Neural progenitor cell (in vitro differentiated cells): ENCODE data around the gene SPAG16. TPM values are rescaled to one million over a fixed set of nuclear protein-coding genes. Genes with fewer than 3 reads are reported as not detected.

Experiments used
- DNase-seq: peaks from one replicate; pipeline ENCODE4 v3.0.0-alpha.2; 2016; ENCODE audit warnings: low spot score
- H2AFZ ChIP-seq: fragments of 200-600 bp; sonication (generic); replicated peaks from 2 replicates; pipeline ENCODE4 v1.6.1; 2016; ENCODE audit warnings: antibody characterized with exemption
- H3F3A ChIP-seq: fragments of 200-600 bp; sonication (generic); 2 replicates; pipeline ENCODE4 v1.6.1; 2016; ENCODE audit warnings: antibody characterized with exemption, low read depth
- H3K27ac ChIP-seq: fragments of 200-600 bp; sonication (generic); 2 replicates; pipeline ENCODE4 v1.5.1; 2016; ENCODE audit warnings: mild to moderate bottlenecking
- H3K27me3 ChIP-seq: fragments of 200-600 bp; sonication (generic); 2 replicates; pipeline ENCODE4 v1.6.1; 2016; ENCODE audit warnings: mild to moderate bottlenecking, moderate library complexity
- H3K36me3 ChIP-seq: fragments of 200-600 bp; sonication (generic); 2 replicates; pipeline ENCODE4 v1.5.1; 2016
- H3K4me1 ChIP-seq: fragments of 200-600 bp; sonication (generic); 2 replicates; pipeline ENCODE4 v1.6.1; 2016; ENCODE audit warnings: mixed run types
- H3K4me2 ChIP-seq: fragments of 200-600 bp; sonication (generic); 2 replicates; pipeline ENCODE4 v1.6.1; 2016
- H3K4me3 ChIP-seq: fragments of 200-600 bp; sonication (generic); 2 replicates; pipeline ENCODE4 v1.5.1; 2016
- H3K79me2 ChIP-seq: fragments of 200-600 bp; sonication (generic); 2 replicates; pipeline ENCODE4 v1.6.1; 2016; ENCODE audit warnings: low read depth
- H3K9ac ChIP-seq: fragments of 200-600 bp; sonication (generic); 2 replicates; pipeline ENCODE4 v1.6.1; 2016
- H3K9me3 ChIP-seq: fragments of 200-600 bp; sonication (generic); 2 replicates; pipeline ENCODE4 v1.5.1; 2016; ENCODE audit warnings: low read depth
- H4K20me1 ChIP-seq: fragments of 200-600 bp; sonication (generic); 2 replicates; pipeline ENCODE4 v1.6.1; 2016; ENCODE audit warnings: low read depth
- H3K27ac Mint-ChIP-seq: 3 replicates; pipeline ENCODE4 v1.8.0; 2021; ENCODE audit warnings: mixed read lengths
- H3K27me3 Mint-ChIP-seq: 2 replicates; pipeline ENCODE4 v1.8.0; 2022; ENCODE audit warnings: low read depth, mild to moderate bottlenecking, inconsistent platforms, moderate library complexity, mixed read lengths; ENCODE audit not compliant: insufficient read depth
- H3K36me3 Mint-ChIP-seq: 3 replicates; pipeline ENCODE4 v1.8.0; 2021; ENCODE audit warnings: mixed read lengths
- H3K4me1 Mint-ChIP-seq: 3 replicates; pipeline ENCODE4 v1.8.0; 2021; ENCODE audit warnings: mixed read lengths
- H3K4me3 Mint-ChIP-seq: 3 replicates; pipeline ENCODE4 v1.8.0; 2021; ENCODE audit warnings: mild to moderate bottlenecking, moderate library complexity, mixed read lengths
- H3K9me3 Mint-ChIP-seq: 3 replicates; pipeline ENCODE4 v1.8.0; 2020; ENCODE audit warnings: mixed read lengths
- CTCF ChIP-seq: fragments of 200-600 bp; sonication (generic); IDR thresholded peaks from 2 replicates; pipeline ENCODE4 v1.5.1; 2017; ENCODE audit warnings: antibody characterized with exemption, mild to moderate bottlenecking
- EZH2 ChIP-seq: fragments of 200-600 bp; sonication (generic); IDR thresholded peaks from 2 replicates; pipeline ENCODE4 v1.6.1; 2017; ENCODE audit warnings: antibody characterized with exemption, mild to moderate bottlenecking, moderate library complexity
- EZH2phosphoT487 ChIP-seq: fragments of 200-600 bp; sonication (generic); IDR thresholded peaks from 2 replicates; pipeline ENCODE4 v1.6.1; 2017; ENCODE audit warnings: antibody characterized with exemption
- total RNA-seq: library from RNA; depleted of rRNA; stranded (reverse); fragments of >200 nt; gene quantifications from 2 replicates; pipeline ENCODE4 v1.2.3, GENCODE V29; 2015; ENCODE audit warnings: low replicate concordance

SPAG16 gene
- total RNA-seq, 1 donor from 2014 or later: 70.3 TPM

GRCh38 chr2:213281156-213281555, 3.1 kb upstream of the SPAG16 start:
- no peak overlapping the region for H3K27ac ChIP-seq
- no peaks in the 10 kb centered on the region for H3K36me3 Mint-ChIP-seq
- no peak overlapping the region for H3K9ac ChIP-seq
- H3K4me3 Mint-ChIP-seq: no peak overlapping the region
- no peak overlapping the region for H3K4me2 ChIP-seq
- peaks cover 18% of the 10 kb centered on the region for H3K4me1 Mint-ChIP-seq
- no peaks in the 10 kb centered on the region for H4K20me1 ChIP-seq
- H3K4me1 ChIP-seq: peaks cover 8% of the 10 kb centered on the region
- H3K79me2 ChIP-seq: peaks cover 17% of the 10 kb centered on the region
- DNase-seq: no peak
- no peaks in the 10 kb centered on the region for H3F3A ChIP-seq
- peaks cover 12% of the 10 kb centered on the region for H3K9me3 Mint-ChIP-seq
- TF ChIP-seq EZH2 (no peak), EZH2phosphoT487 (no peak), CTCF (no peak)
- H3K9me3 ChIP-seq: peaks cover 4% of the 10 kb centered on the region
- no peaks in the 10 kb centered on the region for H3K27me3 Mint-ChIP-seq
- H3K4me3 ChIP-seq: no peak overlapping the region
- no peaks in the 10 kb centered on the region for H3K27me3 ChIP-seq
- no peak overlapping the region for H3K27ac Mint-ChIP-seq
- no peak overlapping the region for H2AFZ ChIP-seq
- H3K36me3 ChIP-seq: no peaks in the 10 kb centered on the region

- no peak overlapping the region for H3K27ac Mint-ChIP-seq
- peak overlapping the region; percentile 84 for H3K4me2 ChIP-seq
- no peaks in the 10 kb centered on the region for H3F3A ChIP-seq
- peak overlapping the region; percentile 76 for H3K4me3 ChIP-seq
- no peaks in the 10 kb centered on the region for H3K9me3 ChIP-seq
- no peak overlapping the region for H3K27ac ChIP-seq
- H2AFZ ChIP-seq: no peak overlapping the region
- H3K27me3 Mint-ChIP-seq: no peaks in the 10 kb centered on the region
- H3K4me1 Mint-ChIP-seq: peaks cover 21% of the 10 kb centered on the region
- peaks cover 31% of the 10 kb centered on the region for H3K79me2 ChIP-seq
- no peaks in the 10 kb centered on the region for H3K27me3 ChIP-seq
- H3K36me3 ChIP-seq: no peaks in the 10 kb centered on the region
- no peaks in the 10 kb centered on the region for H3K9me3 Mint-ChIP-seq
- H3K4me3 Mint-ChIP-seq: peak overlapping the region; percentile 89
- TF ChIP-seq EZH2 (no peak), CTCF (no peak), EZH2phosphoT487 (no peak)
- H3K4me1 ChIP-seq: peaks cover 22% of the 10 kb centered on the region
- H4K20me1 ChIP-seq: no peaks in the 10 kb centered on the region
- peak overlapping the region; percentile 81 for H3K9ac ChIP-seq
- H3K36me3 Mint-ChIP-seq: peaks cover 10% of the 10 kb centered on the region
- DNase-seq: no peak
Observed at GRCh38 chr2:213285404-213285803, 1.1 kb downstream of the SPAG16 start.

- H3K4me1 Mint-ChIP-seq: peaks cover 21% of the 10 kb centered on the region
- no peaks in the 10 kb centered on the region for H3K27me3 ChIP-seq
- H3K36me3 Mint-ChIP-seq: peaks cover 17% of the 10 kb centered on the region
- peaks cover 37% of the 10 kb centered on the region for H3K79me2 ChIP-seq
- TF ChIP-seq EZH2phosphoT487 (no peak), EZH2 (no peak), CTCF (no peak)
- H3K4me3 ChIP-seq: no peak overlapping the region
- H3F3A ChIP-seq: no peaks in the 10 kb centered on the region
- no peaks in the 10 kb centered on the region for H3K27me3 Mint-ChIP-seq
- H3K4me1 ChIP-seq: peaks cover 22% of the 10 kb centered on the region
- H3K4me2 ChIP-seq: peak overlapping the region; percentile 84
- H3K27ac ChIP-seq: no peak overlapping the region
- no peak overlapping the region for H2AFZ ChIP-seq
- H3K27ac Mint-ChIP-seq: no peak overlapping the region
- no peaks in the 10 kb centered on the region for H3K9me3 Mint-ChIP-seq
- no peaks in the 10 kb centered on the region for H4K20me1 ChIP-seq
- no peaks in the 10 kb centered on the region for H3K9me3 ChIP-seq
- H3K9ac ChIP-seq: no peak overlapping the region
- DNase-seq: no peak
- no peaks in the 10 kb centered on the region for H3K36me3 ChIP-seq
- H3K4me3 Mint-ChIP-seq: no peak overlapping the region
Observed at GRCh38 chr2:213286161-213286560, 1.9 kb downstream of the SPAG16 start.
